ENCODE data around the gene BAIAP3. TPM values are rescaled to one million over a fixed set of nuclear protein-coding genes. Genes with fewer than 3 reads are reported as not detected.

Gene BAIAP3
- total and polyA plus RNA-seq, 12 donors, result 0.79 to 129 (median 16.3) TPM

DNA sequence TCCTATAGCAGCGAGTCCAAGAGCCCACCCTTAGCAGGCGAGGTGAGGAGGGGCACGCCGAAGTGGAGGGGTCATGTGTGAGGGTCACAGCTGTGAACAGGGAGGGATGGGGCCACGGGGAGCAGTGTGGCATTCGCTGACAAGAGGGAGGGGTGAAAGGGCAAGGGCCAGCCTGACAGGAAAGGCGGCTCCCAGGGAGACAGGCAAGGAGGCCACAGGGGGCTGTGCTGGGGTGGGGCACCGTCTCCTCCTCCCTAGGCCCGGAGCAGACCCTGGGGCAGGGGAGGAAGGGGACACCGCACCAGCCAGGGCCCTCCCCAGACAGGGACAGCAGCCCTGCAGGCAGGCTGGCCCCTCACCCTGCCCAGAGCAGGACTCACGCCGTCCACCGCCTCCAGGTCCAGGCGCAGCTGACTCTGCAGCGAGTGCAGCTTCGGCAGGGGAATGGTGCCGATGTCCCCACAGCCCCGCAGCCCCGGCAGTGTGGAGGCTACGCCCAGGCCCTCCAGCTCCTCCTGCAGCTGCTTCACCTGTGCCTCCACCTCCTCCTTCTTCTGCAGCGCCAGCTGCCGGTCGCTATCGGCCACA, 33.4 kb downstream of the BAIAP3 start:
- no peaks in the 10 kb centered on the region for H3K9me3 ChIP-seq (replicated peaks in 1 of 3)
- no peak overlapping the region for H3K4me3 ChIP-seq
- 78 to 89% (median 86%) methylated on average over 12 to 24 of the region's 24 CpGs for WGBS, 4 donors
- no peaks in the 10 kb centered on the region for H3K27me3 ChIP-seq
- peaks cover 0 to 6% of the 10 kb centered on the region in 2 donors for H3K4me1 ChIP-seq (replicated peaks in 1 of 2)
- no peak for DNase-seq
- H3K36me3 ChIP-seq (replicated peaks in 1 of 2), result peaks cover 0 to 72% of the 10 kb centered on the region in 2 donors
- intact Hi-C loops (cut with DNase I), result loop anchor here in 1 of 2 donors (10.0 kb wide), 1 partner anchor 48 kb away; the partner anchor contains the start of gene UNKL
- no peak overlapping the region for H3K27ac ChIP-seq
- TF ChIP-seq POLR2A (IDR thresholded peaks at IDR 0.05), result no peak
- TF ChIP-seq, protein P1, sequence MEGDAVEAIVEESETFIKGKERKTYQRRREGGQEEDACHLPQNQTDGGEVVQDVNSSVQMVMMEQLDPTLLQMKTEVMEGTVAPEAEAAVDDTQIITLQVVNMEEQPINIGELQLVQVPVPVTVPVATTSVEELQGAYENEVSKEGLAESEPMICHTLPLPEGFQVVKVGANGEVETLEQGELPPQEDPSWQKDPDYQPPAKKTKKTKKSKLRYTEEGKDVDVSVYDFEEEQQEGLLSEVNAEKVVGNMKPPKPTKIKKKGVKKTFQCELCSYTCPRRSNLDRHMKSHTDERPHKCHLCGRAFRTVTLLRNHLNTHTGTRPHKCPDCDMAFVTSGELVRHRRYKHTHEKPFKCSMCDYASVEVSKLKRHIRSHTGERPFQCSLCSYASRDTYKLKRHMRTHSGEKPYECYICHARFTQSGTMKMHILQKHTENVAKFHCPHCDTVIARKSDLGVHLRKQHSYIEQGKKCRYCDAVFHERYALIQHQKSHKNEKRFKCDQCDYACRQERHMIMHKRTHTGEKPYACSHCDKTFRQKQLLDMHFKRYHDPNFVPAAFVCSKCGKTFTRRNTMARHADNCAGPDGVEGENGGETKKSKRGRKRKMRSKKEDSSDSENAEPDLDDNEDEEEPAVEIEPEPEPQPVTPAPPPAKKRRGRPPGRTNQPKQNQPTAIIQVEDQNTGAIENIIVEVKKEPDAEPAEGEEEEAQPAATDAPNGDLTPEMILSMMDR (IDR thresholded peaks at IDR 0.05), result no peak

DNA sequence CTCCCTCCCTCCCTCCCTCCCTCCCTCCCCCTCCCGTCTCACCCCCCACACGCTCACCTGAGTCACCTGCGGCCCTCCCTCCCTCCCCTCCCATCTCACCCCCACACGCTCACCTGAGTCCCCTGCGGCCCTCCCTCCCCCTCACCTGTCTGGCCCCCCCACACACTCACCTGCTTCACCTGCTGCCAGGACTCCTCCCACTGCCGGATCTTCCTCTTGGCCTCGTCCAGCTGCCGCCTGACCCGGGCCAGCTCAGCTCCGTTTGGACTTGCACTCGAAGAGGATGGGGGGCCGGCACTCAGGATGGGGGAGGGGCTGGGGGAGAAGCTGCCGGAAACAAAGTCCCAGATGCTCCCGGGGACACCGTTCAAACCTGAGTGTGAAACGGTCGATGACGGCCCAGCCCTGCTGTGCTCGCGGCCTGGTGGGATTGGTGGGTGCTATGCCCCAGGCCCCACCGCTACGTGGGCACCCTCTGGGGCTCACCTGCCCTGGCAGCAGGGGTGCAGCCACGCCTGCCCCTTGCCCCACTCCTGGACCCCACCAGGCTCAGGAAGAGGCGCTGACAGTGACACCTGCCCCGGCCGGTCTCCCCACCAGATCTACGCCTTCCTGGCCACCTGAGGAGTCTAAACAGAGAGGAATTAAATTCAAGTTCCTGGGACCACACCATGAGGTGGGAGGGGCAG, 34.2 kb downstream of the BAIAP3 start:
- no peaks in the 10 kb centered on the region for H3K9me3 ChIP-seq (replicated peaks in 1 of 3)
- H3K4me3 ChIP-seq, result no peak overlapping the region
- H3K4me1 ChIP-seq (replicated peaks in 1 of 2), result peaks cover 0 to 6% of the 10 kb centered on the region in 2 donors
- 72 to 87% (median 83%) methylated on average over 13 to 27 of the region's 27 CpGs for WGBS, 4 donors
- no peaks in the 10 kb centered on the region for H3K27me3 ChIP-seq
- no peak overlapping the region for H3K27ac ChIP-seq
- intact Hi-C loops (cut with DNase I), result loop anchor here in 1 of 2 donors (10.0 kb wide), 1 partner anchor 47 kb away; the partner anchor contains the start of gene UNKL
- no peak for DNase-seq
- H3K36me3 ChIP-seq (replicated peaks in 1 of 2), result peaks cover 0 to 64% of the 10 kb centered on the region in 2 donors
- TF ChIP-seq, protein P1 (IDR thresholded peaks at IDR 0.05), result no peak
- TF ChIP-seq POLR2A (IDR thresholded peaks at IDR 0.05), result no peak

DNA sequence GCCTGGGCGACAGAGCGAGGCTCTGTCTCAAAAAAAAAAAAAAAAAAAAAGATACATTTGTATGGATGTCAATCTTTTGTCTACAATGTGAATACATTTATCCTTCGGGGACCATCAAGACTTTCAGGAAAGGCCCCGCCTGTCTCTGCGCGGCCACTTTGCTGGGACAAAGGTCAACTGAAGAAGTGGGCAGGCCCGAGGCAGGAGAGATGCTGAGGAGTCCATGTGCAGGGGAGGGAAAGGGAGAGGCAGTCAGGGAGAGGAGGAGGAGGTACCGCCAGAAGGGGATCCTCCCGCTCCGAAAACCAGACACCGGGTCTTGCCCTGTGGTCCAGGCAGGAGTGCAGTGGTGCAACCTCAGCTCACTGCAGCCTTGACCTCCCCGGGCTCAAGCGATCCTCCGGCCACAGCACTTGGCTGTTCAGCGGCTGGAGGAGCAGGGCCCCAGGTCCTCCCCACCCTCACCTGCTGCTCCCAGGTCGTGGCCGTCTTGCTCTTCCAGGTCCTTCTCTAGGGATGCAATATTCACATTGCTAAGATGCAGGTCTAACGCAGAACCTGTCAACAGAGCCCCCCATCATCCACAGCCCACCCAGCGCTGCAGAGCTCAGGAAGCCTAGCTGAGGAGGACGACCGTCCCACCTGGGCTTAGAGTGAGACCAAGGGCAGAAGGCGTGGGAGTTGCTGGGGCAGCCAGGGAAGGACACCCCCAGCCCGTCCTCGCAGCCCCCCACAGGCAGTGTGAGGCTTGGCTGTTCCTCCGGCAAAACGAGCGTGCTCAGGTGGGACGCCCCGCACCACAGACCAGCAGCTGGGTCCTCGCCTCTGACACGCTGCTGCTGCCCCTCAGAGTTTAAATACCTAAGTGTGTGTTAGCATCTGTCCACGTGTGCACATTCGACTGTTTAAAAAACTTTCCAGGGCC, 37.9 kb downstream of the BAIAP3 start:
- peaks cover 0 to 28% of the 10 kb centered on the region in 2 donors for H3K36me3 ChIP-seq (replicated peaks in 1 of 2)
- no peak overlapping the region for H3K4me3 ChIP-seq
- intact Hi-C loops (cut with DNase I), result no loop called here
- WGBS, 4 donors, result 80 to 94% (median 89%) methylated on average over 12 to 32 of the region's 33 CpGs
- H3K4me1 ChIP-seq (replicated peaks in 1 of 2), result no peaks in the 10 kb centered on the region
- TF ChIP-seq POLR2A (IDR thresholded peaks at IDR 0.05), result no peak
- TF ChIP-seq, protein P1 (IDR thresholded peaks at IDR 0.05), result no peak
- H3K27me3 ChIP-seq, result no peaks in the 10 kb centered on the region
- H3K27ac ChIP-seq, result no peak overlapping the region
- H3K9me3 ChIP-seq (replicated peaks in 1 of 3), result no peaks in the 10 kb centered on the region
- DNase-seq, result no peak
